Astrocyte of the cerebellum (primary cell): ENCODE data around the gene USP2.

Experiments
- DNase-seq: peaks from one replicate; pipeline ENCODE4 v3.0.0-alpha.2; 2011; ENCODE audit warnings: low read depth
- H3K4me3 ChIP-seq: 2 replicates; pipeline ENCODE4 v1.5.1; 2011; ENCODE audit warnings: mild to moderate bottlenecking, low read depth, low read length, moderate library complexity
- in situ Hi-C: cut with HindIII; loops from 2 replicates; pipeline ENCODE4 v1.10.0; 2017; ENCODE audit warnings: low sequenced_read_pairs
- TF ChIP-seq, protein P1 (sequence below): IDR thresholded peaks from 2 replicates; pipeline ENCODE4 v1.5.1; 2012; ENCODE audit warnings: low read length, low read depth, moderate library complexity, mild to moderate bottlenecking; ENCODE audit errors: missing control alignments

USP2 gene

DNA sequence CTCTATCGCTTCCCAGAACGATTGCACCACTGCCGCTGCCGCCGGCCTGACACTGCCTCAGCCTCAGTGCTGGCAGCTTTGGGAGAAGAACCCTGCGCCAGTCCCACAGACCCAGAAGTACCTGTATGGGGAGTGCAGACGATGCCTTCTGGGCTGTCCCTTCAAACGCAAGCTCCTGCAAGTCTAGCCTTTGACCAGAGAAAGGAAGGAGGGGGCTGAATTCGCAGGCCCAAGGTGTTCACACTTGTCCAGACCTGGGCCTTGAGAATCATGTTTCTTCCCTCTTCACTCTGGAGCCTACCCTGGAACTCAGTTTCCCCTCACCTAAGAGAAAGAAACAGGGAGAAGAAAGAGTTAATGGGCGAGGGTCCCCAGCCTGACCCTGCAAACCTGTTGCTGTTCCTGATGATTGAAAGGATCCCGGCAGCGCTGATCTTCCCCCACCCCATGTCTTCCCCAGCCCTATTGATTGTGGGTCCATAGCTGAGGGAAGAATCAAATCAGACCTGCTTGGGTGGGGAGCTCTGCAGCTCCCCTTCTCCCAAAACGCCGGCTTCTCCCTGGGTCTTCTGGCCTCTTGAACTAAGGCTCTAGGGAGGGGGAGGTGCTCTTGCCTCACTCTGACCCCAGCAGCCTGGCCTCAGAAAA lies 63.8 kb downstream of the USP2 start:
- DNase-seq, result no peak
- TF ChIP-seq, protein P1, sequence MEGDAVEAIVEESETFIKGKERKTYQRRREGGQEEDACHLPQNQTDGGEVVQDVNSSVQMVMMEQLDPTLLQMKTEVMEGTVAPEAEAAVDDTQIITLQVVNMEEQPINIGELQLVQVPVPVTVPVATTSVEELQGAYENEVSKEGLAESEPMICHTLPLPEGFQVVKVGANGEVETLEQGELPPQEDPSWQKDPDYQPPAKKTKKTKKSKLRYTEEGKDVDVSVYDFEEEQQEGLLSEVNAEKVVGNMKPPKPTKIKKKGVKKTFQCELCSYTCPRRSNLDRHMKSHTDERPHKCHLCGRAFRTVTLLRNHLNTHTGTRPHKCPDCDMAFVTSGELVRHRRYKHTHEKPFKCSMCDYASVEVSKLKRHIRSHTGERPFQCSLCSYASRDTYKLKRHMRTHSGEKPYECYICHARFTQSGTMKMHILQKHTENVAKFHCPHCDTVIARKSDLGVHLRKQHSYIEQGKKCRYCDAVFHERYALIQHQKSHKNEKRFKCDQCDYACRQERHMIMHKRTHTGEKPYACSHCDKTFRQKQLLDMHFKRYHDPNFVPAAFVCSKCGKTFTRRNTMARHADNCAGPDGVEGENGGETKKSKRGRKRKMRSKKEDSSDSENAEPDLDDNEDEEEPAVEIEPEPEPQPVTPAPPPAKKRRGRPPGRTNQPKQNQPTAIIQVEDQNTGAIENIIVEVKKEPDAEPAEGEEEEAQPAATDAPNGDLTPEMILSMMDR, result no peak
- H3K4me3 ChIP-seq, result peak overlapping the region; percentile 56
- in situ Hi-C loops, result no loop called here

DNA sequence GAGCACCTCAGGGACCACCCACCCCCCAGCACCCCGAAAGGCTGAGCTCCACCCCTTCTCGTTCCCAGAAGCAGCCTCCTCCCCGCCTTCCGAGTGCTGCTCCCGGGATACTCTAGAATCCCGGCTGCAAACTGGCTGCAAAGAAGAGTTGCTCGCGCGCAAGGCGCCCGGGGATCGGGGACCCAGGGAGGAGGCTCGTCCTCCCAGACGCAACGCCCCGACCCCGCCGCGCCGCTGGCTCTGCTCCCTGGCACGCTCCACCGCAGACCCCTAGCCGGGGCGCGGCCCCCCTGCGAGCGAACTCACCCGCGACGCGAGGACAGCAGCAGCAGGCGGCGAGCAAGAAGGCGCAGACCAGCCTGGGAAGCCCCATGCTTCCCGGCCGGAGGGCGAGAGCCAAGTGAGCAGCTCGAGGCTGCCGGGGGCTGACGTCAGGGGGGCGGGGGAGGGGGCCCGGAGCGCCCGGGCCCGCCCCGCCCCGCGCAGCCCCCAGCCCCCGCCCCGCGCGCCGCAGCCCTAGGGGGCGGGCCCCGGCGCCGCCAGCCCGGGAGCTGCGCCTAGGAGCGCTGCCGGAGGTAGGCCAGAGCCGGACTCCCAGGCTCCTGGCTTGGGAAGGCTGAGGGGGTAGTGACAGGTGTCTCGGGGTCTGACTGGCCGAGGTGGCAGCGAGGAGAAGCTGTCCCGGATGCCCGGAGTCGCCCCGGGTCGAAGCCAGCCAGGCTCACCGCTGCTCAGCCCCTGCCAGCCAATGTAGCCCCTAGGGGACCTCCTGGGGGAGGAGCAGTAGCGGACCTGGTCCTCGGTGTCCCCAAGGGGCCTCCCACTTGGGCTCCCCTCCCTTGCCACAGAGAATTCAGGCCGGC lies 64.5 kb downstream of the USP2 start, which contains the start of gene MCAM:
Gene MCAM, minus strand, starts transcription at position 402 of the 863 bp plus-strand sequence. Its CDS starts 29 bp downstream, at position 373.
- TF ChIP-seq, protein P1, result no peak
- in situ Hi-C loops, result no loop called here
- DNase-seq, result no peak
- H3K4me3 ChIP-seq, result peak within 1 kb of the TSS; percentile 56

DNA sequence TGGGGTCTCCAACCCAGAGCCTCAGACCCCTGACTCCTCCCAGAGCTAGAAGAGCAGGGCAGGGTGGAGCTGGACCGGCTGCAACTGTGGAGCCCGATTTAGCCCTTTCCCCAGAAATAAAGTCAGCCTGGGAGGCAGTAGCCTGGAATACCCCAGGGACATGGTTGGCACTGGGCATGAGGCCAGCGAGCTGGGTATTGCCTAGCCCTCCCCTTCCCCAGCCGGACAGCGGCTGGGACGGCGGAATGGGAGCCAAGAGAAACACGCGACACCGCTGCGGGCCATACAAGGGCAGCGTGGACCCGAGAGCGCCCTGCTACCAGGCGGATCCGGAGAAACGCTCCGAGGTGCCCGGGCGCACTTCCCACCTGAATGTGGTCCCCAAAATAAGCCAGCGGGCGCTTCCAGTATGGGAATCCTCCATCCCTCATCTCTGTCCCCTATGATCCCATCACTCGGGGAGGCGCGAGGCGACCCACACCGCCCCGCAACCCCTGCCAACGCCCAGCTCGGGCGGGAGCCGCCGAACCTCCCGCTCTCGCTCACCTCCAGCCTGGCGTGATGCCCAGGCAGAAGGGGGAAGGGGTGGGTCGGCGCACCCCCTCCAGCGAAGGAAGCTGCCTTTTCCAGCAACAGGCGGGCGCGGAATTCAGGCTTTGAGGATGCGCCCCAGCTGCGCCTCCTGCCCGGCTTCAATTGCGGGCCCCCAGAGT lies 65.3 kb downstream of the USP2 start:
- no peak for DNase-seq
- TF ChIP-seq, protein P1, result no peak
- in situ Hi-C loops, result no loop called here
- peak overlapping the region; percentile 56 for H3K4me3 ChIP-seq

DNA sequence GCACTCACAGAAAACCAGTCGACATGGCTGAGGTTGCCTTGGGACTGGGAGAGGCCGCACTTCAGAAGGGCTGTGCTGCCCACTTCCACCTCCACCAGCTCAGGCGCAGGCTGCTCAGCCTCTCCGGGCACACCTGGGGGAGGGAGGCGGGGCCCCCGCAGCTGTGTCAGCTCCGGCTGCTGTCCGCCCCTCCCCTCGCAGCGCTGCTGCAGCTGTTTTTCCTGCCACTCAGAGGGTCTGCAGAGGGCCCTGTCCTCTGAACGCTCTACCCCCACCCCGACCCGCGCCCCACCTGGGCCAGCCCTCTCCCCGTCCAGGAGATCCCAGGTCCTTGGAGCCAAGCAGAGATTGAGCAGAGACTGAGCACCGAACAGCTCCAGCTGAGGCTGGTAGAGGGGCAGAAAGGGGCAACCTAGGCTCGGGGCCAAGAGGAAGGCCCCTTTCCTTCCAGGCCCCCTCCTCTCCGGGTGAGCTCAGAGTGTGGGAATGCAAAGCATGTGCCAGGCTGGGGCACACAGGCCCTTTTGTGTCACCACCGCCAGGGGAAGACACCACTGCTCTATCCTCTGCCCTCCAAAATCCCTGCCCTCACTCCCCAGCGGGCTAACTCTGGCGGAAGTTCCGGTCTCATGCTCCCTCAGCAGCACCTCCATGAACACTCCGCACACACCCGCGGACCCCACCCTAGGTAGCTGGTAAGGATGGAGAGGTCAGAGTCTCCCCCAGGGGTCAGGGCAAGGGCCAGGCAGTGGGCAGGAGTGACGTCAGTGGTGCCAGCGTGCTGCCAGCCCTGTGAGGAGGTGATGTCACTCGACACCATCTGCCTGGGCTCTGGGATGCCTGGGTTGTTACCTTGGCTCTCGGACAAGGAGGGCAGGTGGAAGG lies 66.1 kb downstream of the USP2 start:
- TF ChIP-seq, protein P1, result no peak
- no peak for DNase-seq
- in situ Hi-C loops, result no loop called here
- H3K4me3 ChIP-seq, result peak overlapping the region; percentile 56

DNA sequence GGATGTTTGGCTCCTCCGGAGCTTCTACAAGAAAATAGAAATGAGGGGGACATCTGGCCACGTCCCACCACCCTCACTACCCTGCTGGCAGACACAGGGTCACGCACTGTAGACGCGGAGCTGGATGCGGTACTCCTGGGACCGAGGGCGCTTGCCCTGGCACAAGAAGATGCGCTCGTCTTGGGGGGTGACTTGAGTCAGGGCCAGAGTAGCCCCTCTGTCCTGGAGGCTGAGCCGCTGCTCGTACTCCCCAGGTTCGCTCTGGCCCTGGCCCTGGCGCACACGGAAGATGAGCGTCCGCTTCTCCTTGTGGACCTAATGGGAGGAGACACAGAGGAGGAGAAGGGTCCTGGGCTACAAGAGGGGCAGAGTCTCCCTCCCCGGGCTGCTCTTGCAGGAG lies 66.8 kb downstream of the USP2 start:
- TF ChIP-seq, protein P1, result no peak
- DNase-seq, result no peak
- no peak overlapping the region for H3K4me3 ChIP-seq
- in situ Hi-C loops, result no loop called here

DNA sequence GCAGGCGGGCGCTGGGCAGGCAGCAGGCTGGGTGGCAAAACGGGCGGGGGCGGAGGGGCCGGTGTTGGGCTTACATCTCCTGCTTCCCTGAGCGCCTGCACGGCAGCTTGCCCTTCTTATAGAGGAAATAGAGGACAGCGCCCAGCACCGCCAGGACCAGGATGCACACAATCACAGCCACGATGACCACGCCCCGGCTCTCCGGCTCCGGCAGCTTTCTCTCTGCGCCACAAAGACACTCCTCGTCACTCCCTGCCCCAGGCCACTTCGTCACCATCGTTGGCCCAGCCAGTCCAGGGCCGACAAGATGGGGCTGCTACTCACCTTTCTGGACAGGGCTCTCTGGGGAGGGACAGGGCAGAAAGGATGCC lies 70.8 kb downstream of the USP2 start:
- in situ Hi-C loops, result no loop called here
- TF ChIP-seq, protein P1, result no peak
- H3K4me3 ChIP-seq, result no peak overlapping the region
- DNase-seq, result no peak
